GOT3 (cell line): ENCODE measurements around the gene ATAD3C.
"Not testable (repeated sequence)": the region's sequence is repeated elsewhere in the genome, so short reads cannot be mapped to it uniquely, and the experiment has no call there.

Experiments used
- DNase-seq: peaks from one replicate; lab custom pipeline; 2025; ENCODE audit warnings: mixed read lengths; lab: John Stamatoyannopoulos, UW

The ATAD3C gene, protein sequence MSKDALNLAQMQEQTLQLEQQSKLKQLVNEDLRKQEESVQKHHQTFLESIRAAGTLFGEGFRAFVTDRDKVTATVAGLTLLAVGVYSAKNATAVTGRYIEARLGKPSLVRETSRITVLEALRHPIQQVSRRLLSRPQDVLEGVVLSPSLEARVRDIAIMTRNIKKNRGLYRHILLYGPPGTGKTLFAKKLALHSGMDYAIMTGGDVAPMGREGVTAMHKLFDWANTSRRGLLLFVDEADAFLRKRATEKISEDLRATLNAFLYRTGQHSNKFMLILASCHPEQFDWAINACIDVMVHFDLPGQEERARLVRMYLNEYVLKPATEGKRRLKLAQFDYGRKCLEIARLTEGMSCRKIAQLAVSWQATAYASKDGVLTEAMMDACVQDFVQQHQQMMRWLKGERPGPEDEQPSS

DNA sequence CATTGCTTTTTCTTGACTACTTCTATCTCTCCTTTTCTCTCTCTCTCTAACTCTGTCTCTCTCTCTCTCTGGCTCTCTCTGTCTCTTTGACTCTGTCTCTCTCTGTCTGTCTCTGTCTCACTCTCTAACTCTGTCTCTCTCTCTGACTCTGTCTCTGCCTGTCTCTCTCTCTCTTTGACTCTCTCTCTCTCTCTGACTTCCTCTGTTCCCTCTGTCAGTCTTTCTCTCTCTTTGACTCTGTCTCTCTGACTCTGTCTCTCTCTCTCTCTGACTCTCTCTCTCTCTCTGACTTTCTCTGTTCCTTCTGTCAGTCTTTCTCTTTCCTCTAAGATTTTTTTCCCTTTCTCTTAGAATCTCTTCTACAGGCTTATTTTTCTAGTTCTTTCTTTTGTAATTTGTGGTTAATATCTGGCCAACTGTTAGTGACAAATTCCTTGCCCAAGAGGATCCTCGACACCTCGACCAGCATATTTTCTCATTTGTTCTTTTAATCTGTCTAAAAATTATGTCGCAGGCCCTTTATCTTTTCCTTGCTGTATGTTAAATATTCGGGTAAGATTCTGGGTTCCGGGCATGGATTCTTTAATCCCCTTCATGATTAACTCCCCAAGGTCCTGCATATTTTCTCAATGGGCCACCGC lies at the start of gene ATAD3C:
ATAD3C (plus strand) TSS at position 591 of the 641 bp plus-strand sequence. CDS start 995 bp downstream, outside the sequence.
- no peak for DNase-seq

DNA sequence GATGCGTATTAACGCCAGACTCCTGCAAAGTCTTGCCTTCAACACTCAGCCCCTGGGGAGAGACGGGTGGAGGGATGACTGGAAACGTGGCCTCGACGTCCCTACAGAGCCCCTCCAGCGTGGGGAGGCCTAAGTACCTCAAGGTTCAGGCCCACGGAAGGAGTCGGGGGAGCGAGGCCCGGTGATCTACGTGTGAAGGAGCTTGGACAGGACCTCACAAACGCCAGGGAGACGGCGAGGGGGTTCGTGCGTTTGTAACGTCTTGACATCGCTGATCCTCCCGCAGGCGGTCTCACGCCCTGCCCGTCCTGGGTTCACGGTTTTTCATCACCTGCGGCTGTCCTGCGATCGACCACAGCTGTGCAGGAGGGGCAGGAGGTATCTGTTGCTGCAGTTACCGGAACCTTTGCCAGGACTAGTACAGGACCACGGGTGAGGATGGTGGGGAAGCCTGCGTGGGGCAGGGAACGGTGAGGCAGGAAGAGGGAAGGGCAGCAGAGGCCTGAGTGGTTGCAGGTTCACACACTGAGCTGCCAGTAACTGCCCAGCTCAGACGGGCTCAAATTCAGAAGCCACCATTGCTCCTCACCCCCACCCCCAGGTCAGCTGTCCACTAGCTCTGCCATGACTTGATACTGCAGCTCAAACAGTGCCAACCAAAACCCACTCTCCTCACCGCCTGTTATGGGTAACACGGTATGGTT lies 49.5 kb upstream of the ATAD3C start:
- no peak for DNase-seq

DNA sequence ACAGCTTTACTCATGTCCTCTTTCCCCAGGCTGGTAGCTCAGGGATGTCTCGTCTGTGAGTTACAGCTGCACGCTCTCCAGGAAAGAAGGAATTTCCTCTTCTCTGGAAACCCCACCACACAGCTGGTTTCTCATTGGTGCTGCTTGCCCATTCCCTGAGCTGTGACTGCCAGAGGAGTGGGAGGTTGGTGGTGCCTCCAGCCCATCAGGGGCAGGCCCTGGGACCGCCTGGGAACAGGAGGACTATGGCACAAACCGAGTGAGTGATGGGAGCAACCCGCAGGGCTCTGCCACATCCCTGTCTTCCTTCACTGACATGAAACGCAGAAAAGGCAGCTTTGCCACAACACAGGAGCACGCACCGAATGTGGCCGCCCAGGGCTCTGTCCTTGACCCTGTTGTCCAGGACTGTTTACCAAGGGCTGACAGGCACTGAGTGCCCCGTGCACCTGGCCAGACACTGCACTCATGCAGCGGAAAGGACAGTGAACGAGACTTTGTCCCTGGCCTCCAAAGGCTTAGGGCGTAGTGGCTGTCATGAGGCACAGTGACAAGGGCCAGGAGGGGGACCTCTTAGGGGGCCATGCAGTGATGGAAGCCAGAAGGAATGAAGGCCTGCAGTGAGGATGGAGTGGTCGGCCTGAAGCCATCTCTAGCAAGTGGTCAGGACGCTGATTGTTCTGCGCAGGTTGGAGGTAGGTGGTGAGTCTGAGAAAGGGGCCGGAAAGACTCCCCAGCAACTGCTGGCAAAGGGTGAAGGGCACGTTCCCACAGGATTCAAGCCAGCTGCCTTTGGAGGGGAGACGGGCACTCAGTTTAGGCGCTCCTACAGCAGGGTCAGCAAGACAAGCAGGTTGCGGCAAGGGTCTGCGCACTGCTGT lies 48.7 kb upstream of the ATAD3C start:
- DNase-seq: no peak

DNA sequence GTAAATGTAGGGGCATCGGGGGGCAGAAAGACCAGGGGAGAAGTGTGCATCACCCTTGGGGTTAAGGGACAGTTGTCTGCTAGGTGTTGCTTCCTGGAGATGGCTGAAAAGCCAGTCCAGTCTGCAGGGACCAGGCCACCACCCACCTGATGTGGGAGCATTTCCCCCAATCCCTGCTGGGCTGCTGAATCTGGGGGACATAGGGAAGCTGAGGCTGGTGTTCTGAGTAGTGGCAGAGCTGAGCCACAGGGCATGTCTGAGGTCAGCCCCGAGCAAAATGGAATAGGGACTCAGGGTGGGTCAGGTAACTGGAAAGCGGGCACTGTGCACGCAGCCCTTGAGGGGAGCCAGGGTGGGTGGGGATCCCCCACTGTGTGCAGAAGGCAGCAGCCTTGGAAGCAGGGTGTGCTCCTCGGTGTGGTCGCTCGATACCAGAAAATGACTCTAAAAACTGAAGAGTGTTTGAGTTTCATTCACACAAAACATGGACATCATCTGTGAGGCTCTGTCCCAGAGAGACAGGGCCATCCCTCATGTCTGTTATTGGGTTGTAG lies 48.0 kb upstream of the ATAD3C start:
- DNase-seq: no peak

DNA sequence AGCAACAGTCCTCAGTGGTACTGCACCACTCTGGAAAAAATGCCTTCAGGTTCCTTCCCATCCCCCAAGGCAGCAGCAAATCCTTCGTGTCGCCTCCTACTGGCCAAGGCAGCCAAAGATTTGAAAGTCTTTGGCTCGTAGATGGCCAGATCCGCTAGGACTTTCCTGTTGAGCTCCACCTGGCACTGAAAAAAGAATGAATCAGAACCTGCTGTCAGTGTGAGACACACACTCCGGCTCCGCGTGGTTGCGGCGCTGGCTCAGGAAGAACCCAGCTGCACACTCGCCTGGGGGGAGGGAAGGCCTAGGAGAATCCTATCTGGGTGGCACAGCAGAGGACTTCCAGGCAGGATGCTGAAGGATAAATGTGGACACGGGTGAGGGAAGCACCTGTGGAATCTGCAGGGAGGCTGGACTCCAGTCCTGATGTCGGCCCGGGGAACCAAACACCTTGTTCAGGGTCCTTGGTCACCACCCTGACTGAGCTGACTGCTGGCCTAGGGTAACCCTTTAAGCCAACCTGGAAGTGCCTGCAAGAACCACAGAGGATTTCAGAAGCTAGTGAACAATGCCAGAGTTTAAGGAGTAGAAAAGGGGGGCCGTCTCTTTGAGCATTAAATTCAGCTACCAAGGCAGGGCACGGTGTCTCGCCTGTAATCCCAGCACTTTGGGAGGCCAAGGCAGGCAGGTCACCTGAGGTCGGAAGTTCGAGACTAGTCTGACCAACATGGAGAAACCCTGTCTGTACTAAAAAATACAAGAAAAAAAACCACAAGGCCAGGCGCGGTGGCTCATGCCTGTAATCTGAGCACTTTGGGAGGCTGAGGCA lies 47.2 kb upstream of the ATAD3C start:
- no peak for DNase-seq

DNA sequence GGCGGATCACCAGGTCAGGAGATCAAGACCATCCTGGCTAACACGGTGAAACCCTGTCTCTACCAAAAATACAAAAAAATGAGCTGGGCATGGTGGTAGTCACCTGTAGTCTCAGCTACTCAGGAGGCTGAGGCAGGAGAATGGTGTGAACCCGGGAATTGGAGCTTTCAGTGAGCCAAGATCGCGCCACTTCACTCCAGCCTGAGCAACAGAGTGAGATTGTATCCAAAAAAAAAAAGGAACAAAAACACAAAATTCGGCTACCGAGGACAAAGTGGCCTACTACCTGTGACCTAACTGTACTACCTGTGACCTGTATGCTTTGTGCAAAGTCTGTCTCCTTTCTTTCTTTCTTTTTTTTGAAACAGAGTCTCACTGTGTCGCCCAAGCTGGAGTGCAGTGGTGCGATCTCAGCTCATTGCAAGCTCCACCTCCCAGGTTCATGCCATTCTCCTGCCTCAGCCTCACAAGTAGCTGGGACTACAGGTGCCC lies 46.5 kb upstream of the ATAD3C start:
- DNase-seq: not testable (repeated sequence)

DNA sequence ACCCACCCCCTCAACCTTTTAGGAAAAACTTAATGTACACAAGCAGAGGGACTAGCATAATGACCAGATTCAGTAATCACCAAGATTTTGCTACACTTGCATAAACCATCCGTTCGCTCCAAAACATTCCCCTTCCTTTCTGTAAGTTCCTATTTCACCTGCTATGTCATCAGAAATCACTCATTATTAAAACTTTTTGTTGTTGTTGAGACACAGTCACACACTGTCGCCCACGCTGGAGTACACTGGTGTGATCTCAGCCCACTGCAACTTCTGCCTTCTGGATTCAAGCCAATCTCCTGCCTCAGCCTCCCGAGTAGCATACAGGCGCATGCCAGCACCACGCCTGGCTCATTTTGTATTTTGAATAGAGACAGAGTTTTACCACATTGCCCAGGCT lies 45.8 kb upstream of the ATAD3C start:
- DNase-seq: no peak

DNA sequence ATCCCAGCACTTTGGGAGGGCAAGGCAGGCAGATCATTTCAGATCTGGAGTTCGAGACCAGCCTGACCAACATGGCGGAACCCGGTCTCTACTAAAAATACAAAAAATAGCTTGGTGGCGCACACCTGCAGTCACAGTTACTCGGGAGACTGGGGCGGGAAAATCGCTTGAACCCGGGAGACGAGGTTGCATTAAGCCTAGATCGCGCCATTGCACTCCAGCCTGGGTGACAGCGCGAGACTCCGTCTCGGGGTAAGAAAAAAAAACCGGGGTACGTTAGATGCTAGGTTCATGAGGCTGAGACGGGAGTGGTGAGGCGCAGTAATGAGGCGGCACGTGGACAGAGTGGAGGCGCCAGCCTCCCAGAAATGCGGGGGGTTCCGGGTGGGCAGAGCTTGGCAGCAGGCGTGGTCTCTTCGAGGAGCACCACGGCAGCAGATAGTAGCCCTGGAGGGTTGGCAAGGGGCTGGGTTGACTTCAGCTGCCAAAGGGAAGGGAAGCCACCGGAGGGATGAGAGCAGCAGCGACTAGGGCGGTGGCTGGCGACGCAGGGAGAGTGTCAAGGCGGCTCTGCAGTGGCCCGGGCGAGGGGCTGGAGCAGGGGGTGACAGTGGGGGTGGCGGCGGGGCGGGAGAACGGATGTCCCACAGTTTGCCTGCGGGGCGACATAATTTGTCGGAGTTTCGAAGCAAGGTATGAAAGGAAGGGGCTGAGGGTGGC lies 43.2 kb upstream of the ATAD3C start:
- DNase-seq: no peak

DNA sequence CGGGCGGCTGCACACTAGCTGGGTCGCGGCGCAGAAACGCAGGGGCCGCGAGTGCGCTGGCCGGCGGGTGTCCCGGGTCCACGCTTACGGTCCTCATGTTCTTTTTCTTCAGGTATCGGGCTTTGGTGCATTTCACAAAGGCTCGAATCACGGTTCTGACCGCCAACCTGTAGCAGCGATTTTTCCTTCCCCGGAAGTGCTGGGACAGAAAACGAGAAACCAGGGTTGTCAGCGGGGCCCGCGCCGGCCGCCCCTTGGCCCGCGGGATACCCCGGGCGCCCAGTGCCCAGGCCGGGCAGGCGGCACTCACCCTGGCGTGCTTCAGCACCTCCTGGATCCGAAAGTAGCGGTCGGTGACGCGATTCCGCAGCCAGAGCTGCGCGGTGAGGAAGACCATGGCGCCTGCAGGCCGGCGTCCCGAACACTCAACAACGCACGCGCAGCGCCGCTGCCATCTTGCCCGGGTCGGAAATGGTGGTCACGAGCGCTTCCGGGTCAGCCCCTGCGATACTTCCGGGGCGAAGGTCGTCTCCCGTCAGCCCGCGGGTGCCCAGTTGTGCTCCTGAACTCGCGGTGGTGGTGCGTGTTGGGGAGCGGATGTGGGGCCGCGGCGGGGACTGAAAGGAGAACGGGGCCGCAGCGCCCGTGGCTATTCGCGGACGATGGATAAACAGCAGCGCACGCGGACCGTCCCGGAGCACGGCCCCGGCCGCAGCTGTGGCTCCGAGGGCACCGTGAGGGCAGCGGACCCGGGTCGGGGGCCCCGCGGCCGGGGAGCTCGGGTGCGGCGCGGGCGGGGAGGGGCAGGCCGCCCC lies 42.5 kb upstream of the ATAD3C start, which contains the start of gene MRPL20:
MRPL20 (minus strand) TSS at position 473 of the 815 bp plus-strand sequence; CDS start at position 397, 76 bp downstream.
- DNase-seq: peak; percentile 78

DNA sequence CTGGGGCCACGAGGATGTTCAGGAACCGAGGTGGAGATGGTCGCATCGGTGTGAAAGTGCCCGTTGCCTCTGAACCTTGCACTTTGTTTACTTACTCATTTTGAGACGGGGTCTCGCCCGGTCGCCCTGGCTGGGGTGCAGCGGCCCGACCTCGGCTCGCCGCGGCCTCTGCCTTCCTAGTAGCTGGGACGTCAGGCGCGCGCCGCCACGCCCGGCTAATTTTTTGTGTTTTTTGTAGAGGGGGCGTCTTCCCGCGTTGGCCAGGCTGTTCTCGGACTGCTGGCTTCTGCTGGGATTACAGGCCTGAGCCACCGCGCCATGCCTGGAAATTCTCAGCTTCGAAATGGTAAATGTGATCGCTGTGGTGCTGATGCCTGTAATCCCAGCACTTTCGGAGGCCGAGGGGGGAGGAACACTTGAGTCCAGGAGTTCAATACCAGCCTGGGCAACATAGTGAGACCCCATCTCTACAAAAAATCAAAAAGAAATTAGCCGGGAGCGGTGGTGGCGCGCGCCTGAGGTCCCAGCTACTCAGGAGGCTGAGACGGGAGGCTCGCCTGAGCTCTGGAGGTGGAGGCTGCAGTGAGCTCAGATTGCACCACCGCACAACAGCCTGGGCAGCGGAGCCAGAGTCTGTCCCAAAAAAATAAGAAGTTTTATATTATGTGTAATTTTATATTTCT lies 41.7 kb upstream of the ATAD3C start:
- DNase-seq: no peak

DNA sequence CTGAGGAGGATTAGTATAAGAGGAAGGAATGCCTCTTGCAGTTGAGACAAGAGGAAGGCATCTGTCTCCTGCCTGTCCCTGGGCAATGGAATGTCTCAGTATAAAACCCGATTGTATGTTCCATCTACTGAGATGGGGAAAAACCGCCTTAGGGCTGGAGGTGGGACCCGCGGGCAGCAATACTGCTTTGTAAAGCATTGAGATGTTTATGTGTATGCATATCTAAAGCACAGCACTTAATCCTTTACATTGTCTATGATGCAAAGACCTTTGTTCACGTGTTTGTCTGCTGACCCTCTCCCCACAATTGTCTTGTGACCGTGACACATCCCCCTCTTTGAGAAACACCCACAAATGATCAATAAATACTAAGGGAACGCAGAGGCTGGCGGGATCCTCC lies 39.3 kb upstream of the ATAD3C start:
- DNase-seq: not testable (repeated sequence)

DNA sequence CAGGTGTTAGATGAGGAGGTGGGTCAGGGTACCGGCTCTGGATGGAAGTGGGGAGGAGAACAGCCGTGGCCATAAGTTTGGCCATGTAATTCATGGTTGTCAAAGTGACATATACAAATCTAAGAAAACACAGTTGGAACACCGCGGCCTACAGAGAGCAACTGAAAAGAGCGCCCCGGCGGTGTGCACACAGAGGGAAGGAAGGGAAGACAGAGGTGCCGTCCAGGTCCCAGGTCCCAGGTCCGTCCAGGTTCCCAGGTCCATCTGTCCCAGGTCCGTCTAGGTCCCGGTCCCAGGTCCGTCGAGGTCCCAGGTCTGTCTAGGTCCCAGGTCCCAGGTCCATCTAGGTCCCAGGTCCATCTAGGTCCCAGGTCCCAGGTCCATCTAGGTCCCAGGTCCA lies 37.9 kb upstream of the ATAD3C start:
- no peak for DNase-seq

DNA sequence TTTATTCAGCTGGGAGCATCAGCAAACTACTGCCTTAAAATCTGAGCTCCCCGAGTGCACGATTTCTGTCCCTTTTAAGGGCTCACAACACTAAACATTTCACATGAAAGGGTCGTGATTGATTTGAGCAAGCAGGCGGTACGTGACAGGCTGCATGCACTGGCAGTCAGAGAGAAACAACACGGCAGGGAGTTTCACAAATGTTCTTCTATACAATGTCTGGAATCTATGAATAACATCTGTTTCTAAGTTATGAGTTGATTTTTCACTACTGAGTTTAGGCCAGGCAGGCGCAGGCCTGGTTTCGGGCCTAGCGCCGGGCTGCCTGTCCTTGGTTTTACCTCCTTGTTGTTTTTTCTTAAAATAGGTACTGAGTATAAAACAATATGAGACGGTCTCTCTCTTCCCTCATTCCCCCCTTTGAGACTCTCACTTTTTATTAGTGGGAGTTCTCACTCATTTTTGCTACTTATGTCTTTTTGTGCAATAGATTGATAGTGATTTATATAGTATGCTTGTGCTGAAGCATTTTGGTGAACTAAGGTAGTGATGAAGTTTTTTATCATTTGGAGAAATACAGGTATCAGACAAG lies 37.1 kb upstream of the ATAD3C start:
- not testable (repeated sequence) for DNase-seq

DNA sequence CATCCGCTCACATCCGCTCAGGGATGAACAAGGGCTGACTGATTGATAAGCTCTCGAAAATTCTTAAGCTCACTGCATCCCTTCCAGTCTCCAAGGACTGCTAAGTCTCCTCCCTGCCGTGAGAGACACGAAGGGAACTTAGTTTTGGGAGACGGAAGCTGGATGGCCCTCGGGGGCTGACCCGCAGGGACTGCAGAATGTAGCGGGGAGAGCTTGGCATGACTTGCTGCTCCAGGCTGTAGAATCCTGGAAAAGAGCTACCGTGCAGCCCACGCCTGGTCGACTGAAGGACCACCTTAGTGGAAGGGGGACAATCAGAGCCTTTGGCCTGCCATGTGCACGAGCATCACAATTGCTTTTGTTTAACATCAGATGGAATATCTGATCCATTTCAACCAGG lies 33.7 kb upstream of the ATAD3C start:
- no peak for DNase-seq

DNA sequence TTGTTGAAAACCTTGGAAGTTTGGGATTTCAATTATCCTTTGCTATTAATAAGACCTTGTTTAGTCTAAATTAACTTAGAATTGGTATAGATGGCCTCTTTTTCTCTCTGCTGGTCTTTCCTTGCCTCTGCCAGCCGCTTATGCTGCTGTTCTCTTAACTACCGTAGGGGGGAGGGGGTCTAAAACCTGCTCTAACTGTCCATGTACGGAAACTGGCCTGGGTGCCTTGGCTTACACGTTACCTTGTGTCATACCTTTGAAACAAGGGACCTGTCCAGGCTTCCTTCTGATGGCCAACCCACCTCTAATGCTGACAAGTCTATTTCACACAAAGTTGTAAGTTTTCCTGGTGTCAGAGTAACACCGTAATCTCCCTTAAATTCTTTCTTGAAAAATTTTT lies 32.1 kb upstream of the ATAD3C start:
- not testable (repeated sequence) for DNase-seq

DNA sequence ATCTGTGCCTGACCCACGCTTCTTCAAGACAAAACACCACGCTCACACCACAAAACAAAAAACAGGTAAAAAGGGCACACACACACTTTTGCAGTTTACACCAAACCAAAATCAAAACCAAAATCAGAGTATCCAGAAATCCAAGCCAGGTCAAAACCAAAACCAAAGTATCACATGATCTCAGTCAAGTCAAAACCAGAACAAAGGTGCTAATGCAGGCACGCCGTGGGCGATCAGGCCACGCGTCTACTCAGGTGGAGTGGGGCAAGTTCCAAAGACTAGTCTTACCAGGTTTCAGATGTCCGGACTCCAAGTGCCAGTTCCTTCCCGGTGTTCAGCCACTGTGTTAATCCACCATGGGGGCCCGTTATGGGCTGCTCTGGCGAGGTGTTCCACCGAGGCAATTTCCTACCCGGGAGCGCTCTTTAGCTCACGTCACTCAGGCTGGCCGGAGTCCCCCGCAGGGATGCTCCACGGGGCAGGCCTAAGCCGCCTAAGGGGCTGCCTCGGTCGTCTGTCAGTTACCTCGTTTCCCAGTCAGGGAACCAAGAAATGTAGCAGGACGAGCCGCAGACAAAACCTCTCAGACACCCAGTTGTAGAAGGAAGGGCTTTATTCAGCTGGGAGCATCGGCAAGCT lies 31.5 kb upstream of the ATAD3C start:
- not testable (repeated sequence) for DNase-seq
